Neural cell (in vitro differentiated cells): Measurements from ENCODE around the gene NR2E1. TPM values are rescaled to one million over a fixed set of nuclear protein-coding genes. Genes with fewer than 3 reads are reported as not detected.

ENCODE experiments used
- H2AFZ ChIP-seq: fragments of 200-600, 300-800 bp; sonication (generic), shearing (Covaris generic); 2 replicates; pipeline ENCODE4 v1.6.0; 2014; ENCODE audit warnings: low read depth, mild to moderate bottlenecking, antibody characterized with exemption, low read length, moderate library complexity
- H3F3A ChIP-seq: fragments of 200-600 bp; shearing (Covaris generic); 2 replicates; pipeline ENCODE4 v1.6.1; 2016; ENCODE audit warnings: mild to moderate bottlenecking, moderate library complexity, mixed read lengths, antibody characterized with exemption, low read length; ENCODE audit not compliant: insufficient read depth, poor library complexity, severe bottlenecking
- H3K27ac ChIP-seq: fragments of 200-600, 300-800 bp; sonication (generic), shearing (Covaris generic); 2 replicates; pipeline ENCODE4 v1.5.1; 2014; ENCODE audit warnings: mild to moderate bottlenecking, low read length, moderate library complexity
- H3K27me3 ChIP-seq: fragments of 300-800, 200-600 bp; sonication (generic), shearing (Covaris generic); 2 replicates; pipeline ENCODE4 v1.6.0; 2014; ENCODE audit warnings: mild to moderate bottlenecking, low read depth, low read length, moderate library complexity; ENCODE audit not compliant: insufficient read depth
- H3K36me3 ChIP-seq: fragments of 300-800, 200-600 bp; sonication (generic), shearing (Covaris generic); 2 replicates; pipeline ENCODE4 v1.5.1; 2014; ENCODE audit warnings: mild to moderate bottlenecking, antibody characterized with exemption, low read length, moderate library complexity; ENCODE audit not compliant: insufficient read depth
- H3K4me2 ChIP-seq: fragments of 300-800, 200-600 bp; sonication (generic), shearing (Covaris generic); 2 replicates; pipeline ENCODE4 v1.6.0; 2014; ENCODE audit warnings: mild to moderate bottlenecking, low read length
- H3K4me3 ChIP-seq: fragments of 300-800, 200-600 bp; sonication (generic), shearing (Covaris generic); 2 replicates; pipeline ENCODE4 v1.5.1; 2014; ENCODE audit warnings: mild to moderate bottlenecking, low read length, moderate library complexity
- H3K79me2 ChIP-seq: fragments of 200-600 bp; shearing (Covaris generic); replicated peaks from 2 replicates; pipeline ENCODE4 v1.6.0; 2014; ENCODE audit warnings: mild to moderate bottlenecking, low read length, moderate library complexity; ENCODE audit not compliant: insufficient read depth
- H3K9ac ChIP-seq: fragments of 300-800, 200-600 bp; sonication (generic), shearing (Covaris generic); 2 replicates; pipeline ENCODE4 v1.6.1; 2016; ENCODE audit warnings: mild to moderate bottlenecking, low read length, mixed read lengths
- H3K9me2 ChIP-seq: fragments of 200-600 bp; shearing (Covaris generic); 2 replicates; pipeline ENCODE4 v1.6.1; 2016; ENCODE audit warnings: mild to moderate bottlenecking, low read length, mixed read lengths; ENCODE audit not compliant: insufficient read depth
- H3K9me3 ChIP-seq: fragments of 200-600, 300-800 bp; sonication (generic), shearing (Covaris generic); 2 replicates; pipeline ENCODE4 v1.6.1; 2016; ENCODE audit warnings: mild to moderate bottlenecking, mixed run types, low read length, moderate library complexity, mixed read lengths
- H4K20me1 ChIP-seq: fragments of 200-600 bp; shearing (Covaris generic); 2 replicates; pipeline ENCODE4 v1.6.1; 2016; ENCODE audit warnings: mild to moderate bottlenecking, mixed run types; ENCODE audit not compliant: insufficient read depth
- EP300 ChIP-seq: fragments of 450-650 bp; conservative IDR thresholded peaks from 2 replicates; pipeline ENCODE4 v1.6.1; 2014; ENCODE audit warnings: antibody characterized with exemption, mild to moderate bottlenecking, moderate library complexity; ENCODE audit not compliant: poor library complexity, severe bottlenecking
- EZH2 ChIP-seq: fragments of 200-600, 300-800 bp; shearing (Covaris generic), sonication (generic); IDR thresholded peaks from 2 replicates; pipeline ENCODE4 v1.6.1; 2014; ENCODE audit warnings: antibody characterized with exemption, low read length, borderline replicate concordance, mild to moderate bottlenecking; ENCODE audit not compliant: insufficient read depth, poor library complexity, severe bottlenecking
- MXI1 ChIP-seq: fragments of 450-650 bp; conservative IDR thresholded peaks from 2 replicates; pipeline ENCODE4 v1.6.1; 2014; ENCODE audit warnings: antibody characterized with exemption, mild to moderate bottlenecking; ENCODE audit not compliant: poor library complexity, severe bottlenecking
- POLR2AphosphoS5 ChIP-seq: IDR thresholded peaks from 2 replicates; pipeline ENCODE4 v1.6.1; 2012
- RAD21 ChIP-seq: fragments of 450-650 bp; conservative IDR thresholded peaks from 2 replicates; pipeline ENCODE4 v1.6.1; 2014; ENCODE audit warnings: antibody characterized with exemption, mild to moderate bottlenecking, moderate library complexity
- SMC3 ChIP-seq: fragments of 450-650 bp; conservative IDR thresholded peaks from 2 replicates; pipeline ENCODE4 v1.6.1; 2014; ENCODE audit warnings: antibody characterized with exemption, mild to moderate bottlenecking, moderate library complexity; ENCODE audit not compliant: poor library complexity
- TAF1 ChIP-seq: IDR thresholded peaks from 2 replicates; pipeline ENCODE4 v1.6.1; 2012; ENCODE audit warnings: low read depth
- polyA plus RNA-seq: library from polyadenylated mRNA; depleted of rRNA; stranded (reverse); fragments of >200 nt; gene quantifications from 2 replicates; pipeline ENCODE4 v1.2.3, GENCODE V29; 2014
- TF ChIP-seq, protein P1 (sequence below): fragments of 450-650 bp; IDR thresholded peaks from 2 replicates; pipeline ENCODE4 v1.5.1; 2014; ENCODE audit warnings: antibody characterized with exemption, mild to moderate bottlenecking, moderate library complexity; ENCODE audit not compliant: poor library complexity, severe bottlenecking
- TF ChIP-seq, protein P2 (sequence below): IDR thresholded peaks from 2 replicates; pipeline ENCODE4 v1.6.1; 2012; ENCODE audit warnings: borderline replicate concordance

NR2E1 gene
- polyA plus RNA-seq, 1 donor from 2014 or later: 1.3 TPM

DNA sequence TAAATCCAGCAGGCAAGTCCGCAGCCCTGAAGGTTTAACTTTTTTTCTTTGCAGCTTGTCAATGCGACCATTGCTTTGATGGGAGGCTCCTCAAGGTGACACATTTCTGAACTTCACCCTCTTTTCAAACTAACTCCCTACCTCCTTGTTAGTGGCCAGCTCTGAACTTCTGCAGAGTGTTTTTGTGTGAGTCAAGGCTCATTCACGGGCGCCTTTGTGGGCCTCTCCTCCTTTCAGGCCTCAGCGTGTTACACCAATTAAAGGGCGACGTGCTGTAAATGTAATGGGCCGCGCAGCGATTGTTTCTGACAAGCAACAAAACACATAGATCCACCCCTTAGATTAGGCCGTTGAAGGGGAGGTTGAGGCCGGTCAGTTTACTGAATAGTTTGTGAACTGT, 45.5 kb upstream of the NR2E1 start:
- no peaks in the 10 kb centered on the region for H3K79me2 ChIP-seq
- H3K4me2 ChIP-seq: no peak overlapping the region
- H3K9ac ChIP-seq: no peak overlapping the region
- H3K9me2 ChIP-seq: no peaks in the 10 kb centered on the region
- H2AFZ ChIP-seq: no peak overlapping the region
- H3K27ac ChIP-seq: no peak overlapping the region
- peaks cover 4% of the 10 kb centered on the region for H3F3A ChIP-seq
- H3K4me3 ChIP-seq: no peak overlapping the region
- no peaks in the 10 kb centered on the region for H3K36me3 ChIP-seq
- no peak for TF ChIP-seq POLR2AphosphoS5
- no peak for TF ChIP-seq TAF1
- TF ChIP-seq, protein P1, sequence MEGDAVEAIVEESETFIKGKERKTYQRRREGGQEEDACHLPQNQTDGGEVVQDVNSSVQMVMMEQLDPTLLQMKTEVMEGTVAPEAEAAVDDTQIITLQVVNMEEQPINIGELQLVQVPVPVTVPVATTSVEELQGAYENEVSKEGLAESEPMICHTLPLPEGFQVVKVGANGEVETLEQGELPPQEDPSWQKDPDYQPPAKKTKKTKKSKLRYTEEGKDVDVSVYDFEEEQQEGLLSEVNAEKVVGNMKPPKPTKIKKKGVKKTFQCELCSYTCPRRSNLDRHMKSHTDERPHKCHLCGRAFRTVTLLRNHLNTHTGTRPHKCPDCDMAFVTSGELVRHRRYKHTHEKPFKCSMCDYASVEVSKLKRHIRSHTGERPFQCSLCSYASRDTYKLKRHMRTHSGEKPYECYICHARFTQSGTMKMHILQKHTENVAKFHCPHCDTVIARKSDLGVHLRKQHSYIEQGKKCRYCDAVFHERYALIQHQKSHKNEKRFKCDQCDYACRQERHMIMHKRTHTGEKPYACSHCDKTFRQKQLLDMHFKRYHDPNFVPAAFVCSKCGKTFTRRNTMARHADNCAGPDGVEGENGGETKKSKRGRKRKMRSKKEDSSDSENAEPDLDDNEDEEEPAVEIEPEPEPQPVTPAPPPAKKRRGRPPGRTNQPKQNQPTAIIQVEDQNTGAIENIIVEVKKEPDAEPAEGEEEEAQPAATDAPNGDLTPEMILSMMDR: no peak
- TF ChIP-seq SMC3: no peak
- no peak for TF ChIP-seq EP300
- TF ChIP-seq MXI1: no peak
- TF ChIP-seq RAD21: no peak
- TF ChIP-seq EZH2: no peak
- TF ChIP-seq, protein P2, sequence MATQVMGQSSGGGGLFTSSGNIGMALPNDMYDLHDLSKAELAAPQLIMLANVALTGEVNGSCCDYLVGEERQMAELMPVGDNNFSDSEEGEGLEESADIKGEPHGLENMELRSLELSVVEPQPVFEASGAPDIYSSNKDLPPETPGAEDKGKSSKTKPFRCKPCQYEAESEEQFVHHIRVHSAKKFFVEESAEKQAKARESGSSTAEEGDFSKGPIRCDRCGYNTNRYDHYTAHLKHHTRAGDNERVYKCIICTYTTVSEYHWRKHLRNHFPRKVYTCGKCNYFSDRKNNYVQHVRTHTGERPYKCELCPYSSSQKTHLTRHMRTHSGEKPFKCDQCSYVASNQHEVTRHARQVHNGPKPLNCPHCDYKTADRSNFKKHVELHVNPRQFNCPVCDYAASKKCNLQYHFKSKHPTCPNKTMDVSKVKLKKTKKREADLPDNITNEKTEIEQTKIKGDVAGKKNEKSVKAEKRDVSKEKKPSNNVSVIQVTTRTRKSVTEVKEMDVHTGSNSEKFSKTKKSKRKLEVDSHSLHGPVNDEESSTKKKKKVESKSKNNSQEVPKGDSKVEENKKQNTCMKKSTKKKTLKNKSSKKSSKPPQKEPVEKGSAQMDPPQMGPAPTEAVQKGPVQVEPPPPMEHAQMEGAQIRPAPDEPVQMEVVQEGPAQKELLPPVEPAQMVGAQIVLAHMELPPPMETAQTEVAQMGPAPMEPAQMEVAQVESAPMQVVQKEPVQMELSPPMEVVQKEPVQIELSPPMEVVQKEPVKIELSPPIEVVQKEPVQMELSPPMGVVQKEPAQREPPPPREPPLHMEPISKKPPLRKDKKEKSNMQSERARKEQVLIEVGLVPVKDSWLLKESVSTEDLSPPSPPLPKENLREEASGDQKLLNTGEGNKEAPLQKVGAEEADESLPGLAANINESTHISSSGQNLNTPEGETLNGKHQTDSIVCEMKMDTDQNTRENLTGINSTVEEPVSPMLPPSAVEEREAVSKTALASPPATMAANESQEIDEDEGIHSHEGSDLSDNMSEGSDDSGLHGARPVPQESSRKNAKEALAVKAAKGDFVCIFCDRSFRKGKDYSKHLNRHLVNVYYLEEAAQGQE: no peak
- no peaks in the 10 kb centered on the region for H4K20me1 ChIP-seq
- peaks cover 74% of the 10 kb centered on the region for H3K27me3 ChIP-seq
- H3K9me3 ChIP-seq: no peaks in the 10 kb centered on the region

DNA sequence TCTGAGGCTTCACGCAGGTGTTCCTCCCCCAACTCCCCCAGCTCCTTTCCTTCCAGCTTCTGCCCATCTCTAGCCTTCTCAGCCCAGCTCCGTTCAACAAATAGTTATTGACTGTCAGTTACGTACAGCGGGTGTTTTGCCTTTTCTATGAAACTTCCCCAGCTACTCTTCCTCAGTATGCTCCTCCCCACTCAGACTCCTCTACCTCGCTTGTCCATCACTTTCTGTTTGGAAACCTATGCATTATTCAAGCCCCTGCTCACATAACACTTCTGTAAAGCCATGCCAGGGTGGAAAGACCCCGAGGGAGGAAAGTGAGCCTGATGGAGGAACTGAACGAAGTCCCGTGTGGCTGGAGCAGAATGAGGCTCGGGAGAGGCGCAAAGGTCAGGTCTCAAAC, 44.2 kb upstream of the NR2E1 start:
- Histone ChIP-seq H3F3A (peaks cover 4% of the 10 kb centered on the region), H3K36me3 (no peaks in the 10 kb centered on the region), H2AFZ (no peak overlapping the region), H3K79me2 (no peaks in the 10 kb centered on the region), H3K4me3 (no peak overlapping the region), H3K4me2 (no peak overlapping the region), H3K9me2 (no peaks in the 10 kb centered on the region), H3K27me3 (peaks cover 61% of the 10 kb centered on the region), H3K9ac (no peak overlapping the region), H4K20me1 (no peaks in the 10 kb centered on the region), H3K27ac (no peak overlapping the region), H3K9me3 (no peaks in the 10 kb centered on the region)
- TF ChIP-seq, protein P2: no peak
- TF ChIP-seq POLR2AphosphoS5 (no peak), EZH2 (no peak), MXI1 (no peak), EP300 (no peak), TAF1 (no peak)
